C4-2B (cell line): ENCODE data around the gene DLG1.

Experiments used
- ZFX ChIP-seq: fragments of 450-650 bp; IDR thresholded peaks from 2 replicates; pipeline ENCODE4 v1.6.1; 2017
- TF ChIP-seq, protein P1 (sequence below): fragments of 450-650 bp; conservative IDR thresholded peaks from 2 replicates; pipeline ENCODE4 v1.5.1; 2017; ENCODE audit warnings: mild to moderate bottlenecking

DNA sequence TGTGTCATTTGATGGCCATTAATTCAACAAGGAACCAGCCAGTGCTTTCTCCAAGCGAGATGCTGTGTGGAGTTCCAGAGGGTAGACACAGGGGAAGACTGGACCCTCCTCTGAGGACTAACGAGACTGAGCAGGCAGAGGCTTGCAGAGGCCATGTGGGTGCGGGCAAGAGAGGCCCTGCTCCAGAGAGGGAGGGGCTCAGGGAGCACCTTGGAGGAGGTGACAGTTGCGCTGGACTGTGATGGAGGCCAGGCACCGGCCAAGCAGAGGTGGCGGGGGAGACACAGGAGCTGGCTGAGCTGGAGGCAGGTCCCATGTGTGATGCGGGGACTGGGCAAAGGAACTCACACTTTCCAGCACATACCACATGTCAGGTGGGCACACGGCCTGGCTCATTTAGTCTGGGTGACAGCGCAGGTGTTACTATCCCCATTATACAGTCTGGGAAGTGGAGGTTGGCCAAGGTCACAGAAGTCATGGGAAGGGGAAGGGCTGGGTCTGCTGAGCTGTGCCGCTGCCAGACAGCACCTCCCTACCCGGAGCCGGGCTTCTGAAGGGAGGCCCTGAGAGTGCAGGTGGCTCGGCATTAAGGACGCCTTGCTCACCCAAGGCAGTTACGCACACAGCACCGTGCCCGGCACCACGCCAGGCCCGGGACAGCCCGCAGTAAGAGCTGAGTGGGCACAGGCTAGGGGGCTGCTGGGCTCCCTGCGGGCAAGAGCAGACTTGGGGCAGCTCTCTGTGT is 272.5 kb downstream of the DLG1 start:
- TF ChIP-seq, protein P1, sequence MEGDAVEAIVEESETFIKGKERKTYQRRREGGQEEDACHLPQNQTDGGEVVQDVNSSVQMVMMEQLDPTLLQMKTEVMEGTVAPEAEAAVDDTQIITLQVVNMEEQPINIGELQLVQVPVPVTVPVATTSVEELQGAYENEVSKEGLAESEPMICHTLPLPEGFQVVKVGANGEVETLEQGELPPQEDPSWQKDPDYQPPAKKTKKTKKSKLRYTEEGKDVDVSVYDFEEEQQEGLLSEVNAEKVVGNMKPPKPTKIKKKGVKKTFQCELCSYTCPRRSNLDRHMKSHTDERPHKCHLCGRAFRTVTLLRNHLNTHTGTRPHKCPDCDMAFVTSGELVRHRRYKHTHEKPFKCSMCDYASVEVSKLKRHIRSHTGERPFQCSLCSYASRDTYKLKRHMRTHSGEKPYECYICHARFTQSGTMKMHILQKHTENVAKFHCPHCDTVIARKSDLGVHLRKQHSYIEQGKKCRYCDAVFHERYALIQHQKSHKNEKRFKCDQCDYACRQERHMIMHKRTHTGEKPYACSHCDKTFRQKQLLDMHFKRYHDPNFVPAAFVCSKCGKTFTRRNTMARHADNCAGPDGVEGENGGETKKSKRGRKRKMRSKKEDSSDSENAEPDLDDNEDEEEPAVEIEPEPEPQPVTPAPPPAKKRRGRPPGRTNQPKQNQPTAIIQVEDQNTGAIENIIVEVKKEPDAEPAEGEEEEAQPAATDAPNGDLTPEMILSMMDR: no peak
- no peak for TF ChIP-seq ZFX
